ENCODE measurements around the gene CD300H. TPM values are rescaled to one million over a fixed set of nuclear protein-coding genes. Genes with fewer than 3 reads are reported as not detected.

The CD300H gene
- total RNA-seq, 1 experiment from 2014 or later, result not detected

DNA sequence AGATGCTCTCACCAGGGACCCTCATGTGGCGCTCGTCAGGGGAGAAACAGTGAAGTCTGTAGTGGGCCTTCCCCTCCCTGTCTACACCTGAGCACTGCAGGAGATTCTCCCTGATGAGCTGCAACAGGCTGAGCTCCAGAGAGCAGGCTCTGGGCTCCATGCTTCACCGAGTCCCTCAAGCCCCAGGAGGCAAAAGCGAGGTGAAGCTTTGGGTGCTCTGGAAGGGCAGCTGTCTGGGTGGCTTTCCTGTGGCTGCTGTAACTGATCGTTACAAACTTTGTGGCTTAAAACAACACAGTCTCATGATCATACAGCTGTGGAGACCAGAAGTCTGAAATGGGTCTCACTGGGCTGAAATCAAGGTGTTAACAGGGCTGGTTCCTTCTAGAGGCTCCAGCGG is 36.9 kb upstream of the CD300H start:
- ATAC-seq (no peak), DNase-seq (no peak)
- Histone ChIP-seq H3K4me1 (ENCODE audit: insufficient read depth, low read length) (peaks cover 8% of the 10 kb centered on the region), H3K9me3 (ENCODE audit: low read length) (no peaks in the 10 kb centered on the region), H3F3A (ENCODE audit: low read length, unreplicated experiment) (no peaks in the 10 kb centered on the region), H3K36me3 (ENCODE audit: low read depth, low read length) (no peaks in the 10 kb centered on the region), H3K9ac (ENCODE audit: low read length) (no peak overlapping the region), H3K4me2 (ENCODE audit: low read length) (no peak overlapping the region), H3K9me2 (replicated peaks; ENCODE audit: low read length) (no peaks in the 10 kb centered on the region), H3K27me3 (ENCODE audit: low read length) (peaks cover 47% of the 10 kb centered on the region), H3K4me3 (ENCODE audit: low read length) (no peak overlapping the region), H4K20me1 (ENCODE audit: low read length) (no peaks in the 10 kb centered on the region), H3K27ac (ENCODE audit: low read length) (no peak overlapping the region), H2AFZ (ENCODE audit: low read length) (no peak overlapping the region), H3K79me2 (ENCODE audit: low read length) (no peaks in the 10 kb centered on the region)
- TF ChIP-seq EZH2 (IDR thresholded peaks at IDR 0.05; ENCODE audit: low read length, unreplicated experiment) (no peak), EZH2phosphoT487 (IDR thresholded peaks at IDR 0.05; ENCODE audit: borderline replicate concordance, low read length) (no peak), CTCF (conservative IDR thresholded peaks at IDR 0.05; ENCODE audit: low read depth, low read length) (no peak)
- ChIA-PET POLR2A (ENCODE audit: unreplicated experiment) (no interaction called here), CTCF (no interaction called here)
- no TSS peak for BruUV-seq (replicated peaks)
- intact Hi-C loops (cut with micrococcal nuclease), result loop anchor here (5.0 kb wide), 1 partner anchor 237 kb away; the partner anchor contains the start of gene GPR142

GRCh38 chr17:74603746-74604145 is 36.4 kb upstream of the CD300H start:
- TF ChIP-seq EZH2 (IDR thresholded peaks at IDR 0.05; ENCODE audit: low read length, unreplicated experiment) (no peak), CTCF (conservative IDR thresholded peaks at IDR 0.05; ENCODE audit: low read depth, low read length) (no peak), EZH2phosphoT487 (IDR thresholded peaks at IDR 0.05; ENCODE audit: borderline replicate concordance, low read length) (no peak)

GRCh38 chr17:74603037-74603635 is 35.8 kb upstream of the CD300H start:
- H2AFZ ChIP-seq (ENCODE audit: low read length), result no peak overlapping the region
- no peak overlapping the region for H3K27ac ChIP-seq (ENCODE audit: low read length)
- no peaks in the 10 kb centered on the region for H3K9me3 ChIP-seq (ENCODE audit: low read length)
- peaks cover 52% of the 10 kb centered on the region for H3K27me3 ChIP-seq (ENCODE audit: low read length)
- ATAC-seq (no peak), DNase-seq (no peak)
- ChIA-PET CTCF (no interaction called here), POLR2A (ENCODE audit: unreplicated experiment) (interaction anchor here (0.5 to 0.6 kb wide), 2 partner anchors 12 to 239 kb away, joined by 3 to 5 read pairs; no protein-coding TSS in a partner anchor)
- no peak overlapping the region for H3K4me2 ChIP-seq (ENCODE audit: low read length)
- no peak overlapping the region for H3K9ac ChIP-seq (ENCODE audit: low read length)
- peaks cover 8% of the 10 kb centered on the region for H3K4me1 ChIP-seq (ENCODE audit: insufficient read depth, low read length)
- no peaks in the 10 kb centered on the region for H3F3A ChIP-seq (ENCODE audit: low read length, unreplicated experiment)
- no peaks in the 10 kb centered on the region for H3K9me2 ChIP-seq (replicated peaks; ENCODE audit: low read length)
- no peaks in the 10 kb centered on the region for H4K20me1 ChIP-seq (ENCODE audit: low read length)
- intact Hi-C loops (cut with micrococcal nuclease), result loop anchor here (5.0 kb wide), 1 partner anchor 236 kb away; the partner anchor contains the start of gene GPR142
- H3K36me3 ChIP-seq (ENCODE audit: low read depth, low read length), result no peaks in the 10 kb centered on the region
- BruUV-seq (replicated peaks), result no TSS peak
- H3K4me3 ChIP-seq (ENCODE audit: low read length), result no peak overlapping the region
- TF ChIP-seq CTCF (conservative IDR thresholded peaks at IDR 0.05; ENCODE audit: low read depth, low read length) (no peak), EZH2 (IDR thresholded peaks at IDR 0.05; ENCODE audit: low read length, unreplicated experiment) (no peak), EZH2phosphoT487 (IDR thresholded peaks at IDR 0.05; ENCODE audit: borderline replicate concordance, low read length) (no peak)
- no peaks in the 10 kb centered on the region for H3K79me2 ChIP-seq (ENCODE audit: low read length)

More at GRCh38 chr17:74603746-74604145, 36.4 kb upstream of the CD300H start:
- no peak for DNase-seq
- no TSS peak for BruUV-seq (replicated peaks)
- Histone ChIP-seq H3K9me2 (replicated peaks; ENCODE audit: low read length) (no peaks in the 10 kb centered on the region), H3K79me2 (ENCODE audit: low read length) (no peaks in the 10 kb centered on the region), H3K36me3 (ENCODE audit: low read depth, low read length) (no peaks in the 10 kb centered on the region), H4K20me1 (ENCODE audit: low read length) (no peaks in the 10 kb centered on the region), H3K27me3 (ENCODE audit: low read length) (peaks cover 47% of the 10 kb centered on the region), H3K9me3 (ENCODE audit: low read length) (no peaks in the 10 kb centered on the region), H3K4me2 (ENCODE audit: low read length) (no peak overlapping the region), H3K4me3 (ENCODE audit: low read length) (no peak overlapping the region), H3K4me1 (ENCODE audit: insufficient read depth, low read length) (peaks cover 8% of the 10 kb centered on the region), H2AFZ (ENCODE audit: low read length) (no peak overlapping the region), H3K9ac (ENCODE audit: low read length) (no peak overlapping the region), H3K27ac (ENCODE audit: low read length) (no peak overlapping the region), H3F3A (ENCODE audit: low read length, unreplicated experiment) (no peaks in the 10 kb centered on the region)
- POLR2A ChIA-PET (ENCODE audit: unreplicated experiment), result interaction anchor here (0.5 kb wide), 1 partner anchor 239 kb away, joined by 5 read pairs; no protein-coding TSS in a partner anchor
- no peak for ATAC-seq
- CTCF ChIA-PET, result no interaction called here
- intact Hi-C loops (cut with micrococcal nuclease), result loop anchor here (5.0 kb wide), 1 partner anchor 236 kb away; the partner anchor contains the start of gene GPR142

Data from PC-3 (cell line).